HEK293 (cell line): ENCODE measurements around the gene ZSCAN16.
"Not testable (repeated sequence)": the region's sequence is repeated elsewhere in the genome, so short reads cannot be mapped to it uniquely, and the experiment has no call there.

Experiments used
- CTCF ChIA-PET: fragments of 350-600 bp; formaldehyde crosslinking; extraction: SDS; loops from one replicate; lab custom pipeline; 2021; ENCODE audit warnings: antibody characterized with exemption; lab: Yijun Ruan, JAX
- POLR2A ChIA-PET: fragments of 300-600 bp; formaldehyde crosslinking; extraction: SDS; loops from one replicate; lab custom pipeline; 2020; ENCODE audit warnings: antibody characterized with exemption, inconsistent platforms; lab: Yijun Ruan, JAX
- H3K27ac ChIP-seq: fragments of 200-500 bp; sonication (Bioruptor generic); 2 replicates; pipeline ENCODE4 v1.5.1; 2014; ENCODE audit warnings: low read depth, low read length, control low read depth, inconsistent platforms; ENCODE audit errors: extremely low read depth
- H3K36me3 ChIP-seq, 2 experiments: fragments of 200-500 bp in 1 of 2; sonication (Bioruptor generic) in 1 of 2; 1 replicate in 1 of 2; 2 replicates in 1 of 2; pipeline ENCODE4 v1.5.1; 2014 to 2017; ENCODE audit warnings: inconsistent platforms in 2 of 2, low read length in 2 of 2; ENCODE audit not compliant: control insufficient read depth in 2 of 2, insufficient read depth in 1 of 2
- H3K4me1 ChIP-seq: fragments of 200-500 bp; sonication (Bioruptor generic); 2 replicates; pipeline ENCODE4 v1.5.1; 2014; ENCODE audit warnings: mild to moderate bottlenecking, low read length, inconsistent platforms; ENCODE audit not compliant: control insufficient read depth, insufficient read depth
- H3K4me3 ChIP-seq: 2 replicates; pipeline ENCODE4 v1.5.1; 2011; ENCODE audit warnings: low read depth, mild to moderate bottlenecking, control low read depth, low read length, moderate library complexity
- H3K9me3 ChIP-seq: fragments of 200-500 bp; sonication (Bioruptor generic); 2 replicates; pipeline ENCODE4 v1.5.1; 2014; ENCODE audit warnings: low read depth, low read length, inconsistent platforms; ENCODE audit not compliant: control insufficient read depth, insufficient read depth
- BCL11B ChIP-seq: fragments of 450-650 bp; formaldehyde crosslinking; IDR thresholded peaks from 2 replicates; pipeline ENCODE4 v1.5.1; 2016; ENCODE audit warnings: low read depth, missing biosample characterization, missing genetic modification characterization
- SETDB1 ChIP-seq: IDR thresholded peaks from one replicate; pipeline ENCODE4 v1.6.1; 2017; ENCODE audit warnings: mild to moderate bottlenecking, low read length, moderate library complexity, mixed read lengths; ENCODE audit not compliant: insufficient read length
- ZBTB1 ChIP-seq: fragments of 450-650 bp; formaldehyde crosslinking; IDR thresholded peaks from 2 replicates; pipeline ENCODE4 v1.5.1; 2016; ENCODE audit warnings: missing biosample characterization, missing genetic modification characterization
- ZNF155 ChIP-seq: fragments of 450-650 bp; formaldehyde crosslinking; IDR thresholded peaks from 2 replicates; pipeline ENCODE4 v1.5.1; 2016; ENCODE audit warnings: missing biosample characterization, missing genetic modification characterization
- ZNF174 ChIP-seq: fragments of 450-650 bp; formaldehyde crosslinking; IDR thresholded peaks from 2 replicates; pipeline ENCODE4 v1.5.0; 2017; ENCODE audit warnings: missing biosample characterization, mild to moderate bottlenecking, missing genetic modification characterization
- ZNF18 ChIP-seq: fragments of 450-650 bp; formaldehyde crosslinking; IDR thresholded peaks from 2 replicates; pipeline ENCODE4 v1.5.1; 2016; ENCODE audit warnings: missing biosample characterization, missing genetic modification characterization
- ZNF223 ChIP-seq: fragments of 450-650 bp; formaldehyde crosslinking; IDR thresholded peaks from 2 replicates; pipeline ENCODE4 v1.5.1; 2016; ENCODE audit warnings: missing biosample characterization, missing genetic modification characterization
- ZNF335 ChIP-seq: fragments of 450-650 bp; formaldehyde crosslinking; conservative IDR thresholded peaks from 2 replicates; pipeline ENCODE4 v1.5.1; 2016; ENCODE audit warnings: missing biosample characterization, missing genetic modification characterization
- ZNF341 ChIP-seq: fragments of 450-650 bp; formaldehyde crosslinking; IDR thresholded peaks from 2 replicates; pipeline ENCODE4; 2016; ENCODE audit warnings: low read depth, missing biosample characterization, missing genetic modification characterization
- ZNF426 ChIP-seq: fragments of 450-650 bp; formaldehyde crosslinking; IDR thresholded peaks from 2 replicates; pipeline ENCODE4 v1.5.1; 2017; ENCODE audit warnings: missing biosample characterization, missing genetic modification characterization, mild to moderate bottlenecking, inconsistent platforms, moderate library complexity
- ZNF548 ChIP-seq: fragments of 450-650 bp; formaldehyde crosslinking; IDR thresholded peaks from 2 replicates; pipeline ENCODE4 v1.5.1; 2016; ENCODE audit warnings: missing biosample characterization, missing genetic modification characterization
- ZNF768 ChIP-seq: fragments of 450-650 bp; formaldehyde crosslinking; IDR thresholded peaks from 2 replicates; pipeline ENCODE4 v1.5.1; 2018; ENCODE audit warnings: missing biosample characterization, mild to moderate bottlenecking, missing genetic modification characterization
- TF ChIP-seq, protein P1 (sequence below): fragments of 450-650 bp; formaldehyde crosslinking; IDR thresholded peaks from 2 replicates; pipeline ENCODE4 v1.5.1; 2016; ENCODE audit warnings: missing biosample characterization, missing genetic modification characterization
- TF ChIP-seq, protein P2 (sequence below): fragments of 450-650 bp; formaldehyde crosslinking; IDR thresholded peaks from 2 replicates; pipeline ENCODE4 v1.5.1; 2016; ENCODE audit warnings: missing biosample characterization, missing genetic modification characterization

The ZSCAN16 gene

GRCh38 chr6:28082939-28083338 lies 41.5 kb upstream of the ZSCAN16 start (continued):
- TF ChIP-seq, protein P1, sequence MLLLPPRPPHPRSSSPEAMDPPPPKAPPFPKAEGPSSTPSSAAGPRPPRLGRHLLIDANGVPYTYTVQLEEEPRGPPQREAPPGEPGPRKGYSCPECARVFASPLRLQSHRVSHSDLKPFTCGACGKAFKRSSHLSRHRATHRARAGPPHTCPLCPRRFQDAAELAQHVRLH = no peak
- no peak for TF ChIP-seq ZBTB1 (tag by site-specific recombination)

DNA sequence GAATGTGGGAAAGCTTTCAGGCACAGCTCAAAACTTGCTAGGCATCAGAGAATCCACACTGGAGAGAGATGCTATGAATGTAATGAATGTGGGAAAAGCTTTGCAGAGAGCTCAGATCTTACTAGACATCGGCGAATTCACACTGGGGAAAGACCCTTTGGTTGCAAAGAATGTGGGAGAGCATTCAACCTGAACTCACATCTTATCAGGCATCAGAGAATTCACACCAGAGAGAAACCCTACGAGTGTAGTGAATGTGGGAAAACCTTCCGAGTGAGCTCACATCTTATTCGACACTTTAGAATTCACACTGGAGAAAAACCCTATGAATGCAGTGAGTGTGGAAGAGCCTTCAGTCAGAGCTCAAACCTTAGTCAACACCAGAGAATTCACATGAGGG lies 35.4 kb upstream of the ZSCAN16 start:
- peaks cover 0 to 43% of the 10 kb centered on the region in 2 experiments; a peak in 2 of 3 replicates for H3K36me3 ChIP-seq
- ChIA-PET POLR2A (interaction anchor here (0.8 kb wide), 1 partner anchor 16 kb away, joined by 3 read pairs; no protein-coding TSS in a partner anchor), CTCF (interaction anchor here (0.5 to 0.8 kb wide), 2 partner anchors 267 to 631 kb away, joined by 3 read pairs; no protein-coding TSS in a partner anchor)
- TF ChIP-seq, protein P2, sequence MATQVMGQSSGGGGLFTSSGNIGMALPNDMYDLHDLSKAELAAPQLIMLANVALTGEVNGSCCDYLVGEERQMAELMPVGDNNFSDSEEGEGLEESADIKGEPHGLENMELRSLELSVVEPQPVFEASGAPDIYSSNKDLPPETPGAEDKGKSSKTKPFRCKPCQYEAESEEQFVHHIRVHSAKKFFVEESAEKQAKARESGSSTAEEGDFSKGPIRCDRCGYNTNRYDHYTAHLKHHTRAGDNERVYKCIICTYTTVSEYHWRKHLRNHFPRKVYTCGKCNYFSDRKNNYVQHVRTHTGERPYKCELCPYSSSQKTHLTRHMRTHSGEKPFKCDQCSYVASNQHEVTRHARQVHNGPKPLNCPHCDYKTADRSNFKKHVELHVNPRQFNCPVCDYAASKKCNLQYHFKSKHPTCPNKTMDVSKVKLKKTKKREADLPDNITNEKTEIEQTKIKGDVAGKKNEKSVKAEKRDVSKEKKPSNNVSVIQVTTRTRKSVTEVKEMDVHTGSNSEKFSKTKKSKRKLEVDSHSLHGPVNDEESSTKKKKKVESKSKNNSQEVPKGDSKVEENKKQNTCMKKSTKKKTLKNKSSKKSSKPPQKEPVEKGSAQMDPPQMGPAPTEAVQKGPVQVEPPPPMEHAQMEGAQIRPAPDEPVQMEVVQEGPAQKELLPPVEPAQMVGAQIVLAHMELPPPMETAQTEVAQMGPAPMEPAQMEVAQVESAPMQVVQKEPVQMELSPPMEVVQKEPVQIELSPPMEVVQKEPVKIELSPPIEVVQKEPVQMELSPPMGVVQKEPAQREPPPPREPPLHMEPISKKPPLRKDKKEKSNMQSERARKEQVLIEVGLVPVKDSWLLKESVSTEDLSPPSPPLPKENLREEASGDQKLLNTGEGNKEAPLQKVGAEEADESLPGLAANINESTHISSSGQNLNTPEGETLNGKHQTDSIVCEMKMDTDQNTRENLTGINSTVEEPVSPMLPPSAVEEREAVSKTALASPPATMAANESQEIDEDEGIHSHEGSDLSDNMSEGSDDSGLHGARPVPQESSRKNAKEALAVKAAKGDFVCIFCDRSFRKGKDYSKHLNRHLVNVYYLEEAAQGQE (tag by site-specific recombination) = no peak
- TF ChIP-seq SETDB1 = peak; percentile 97
- no peak overlapping the region for H3K4me3 ChIP-seq
- no peak overlapping the region for H3K27ac ChIP-seq
- no peaks in the 10 kb centered on the region for H3K9me3 ChIP-seq
- H3K4me1 ChIP-seq = no peaks in the 10 kb centered on the region

DNA sequence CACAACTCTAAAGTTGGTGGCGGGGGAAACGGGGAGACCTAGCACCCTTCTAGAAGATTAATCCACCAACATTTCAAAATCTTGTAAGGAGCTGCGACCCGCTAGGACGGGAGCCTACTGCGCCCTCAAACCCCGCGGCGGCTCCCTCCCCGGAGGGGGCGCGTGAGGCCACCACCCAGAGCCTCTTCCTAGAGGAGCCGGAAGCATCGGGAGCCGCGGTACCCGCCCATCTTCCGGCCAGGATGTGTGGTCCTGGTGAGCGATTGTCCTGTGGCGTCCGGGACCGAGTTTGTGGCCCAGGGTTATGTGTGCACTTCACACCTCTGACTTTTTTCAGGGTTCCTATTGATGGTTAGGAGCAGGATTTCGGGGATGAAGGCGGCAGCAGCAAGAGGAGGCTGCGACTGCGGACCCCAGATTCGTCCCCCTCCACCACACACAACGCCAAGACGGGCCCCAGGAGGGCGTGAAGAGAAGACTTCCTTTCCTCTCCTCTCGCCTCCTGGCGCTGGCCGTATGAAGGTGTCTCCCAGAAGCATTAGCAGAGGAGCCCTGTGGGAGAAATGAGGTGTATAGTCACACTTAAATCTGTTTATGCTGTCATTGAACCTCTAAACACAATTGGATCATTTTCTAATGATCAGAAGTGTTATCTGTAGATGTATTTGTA lies 33.4 kb upstream of the ZSCAN16 start:
- Histone ChIP-seq H3K4me3 (no peak overlapping the region), H3K27ac (no peak overlapping the region), H3K4me1 (no peaks in the 10 kb centered on the region), H3K9me3 (no peaks in the 10 kb centered on the region), H3K36me3 (peaks cover 0 to 35% of the 10 kb centered on the region in 2 experiments; a peak in 2 of 3 replicates)
- ChIA-PET POLR2A (no interaction called here), CTCF (no interaction called here)
- TF ChIP-seq BCL11B (no peak), ZNF335 (tag by site-specific recombination) (no peak), ZNF426 (no peak), ZNF18 (tag by site-specific recombination) (no peak), ZNF768 (tag by site-specific recombination) (no peak), ZNF174 (no peak), ZNF341 (tag by site-specific recombination) (no peak), ZNF223 (no peak), ZNF548 (tag by site-specific recombination) (no peak), ZNF155 (tag by site-specific recombination) (no peak)

- CTCF ChIA-PET, H3K9me3 ChIP-seq, H3K27ac ChIP-seq, H3K4me3 ChIP-seq, H3K36me3 ChIP-seq, POLR2A ChIA-PET, H3K4me1 ChIP-seq: not testable (repeated sequence)
Measured at GRCh38 chr6:28102222-28102621, 22.2 kb upstream of the ZSCAN16 start.
